HepG2 (cell line): Measurements from ENCODE around the gene ZBTB21. TPM values are rescaled to one million over a fixed set of nuclear protein-coding genes. Genes with fewer than 3 reads are reported as not detected.
A peak's percentile ranks its signal among the peaks of the same experiment; 100 is the strongest.

ENCODE experiments used
- ATAC-seq: fragments of 200-7000 bp; cut with Tn5 transposase; 3 replicates; pipeline ENCODE4 v1.9.1; 2020; ENCODE audit warnings: mild to moderate bottlenecking, moderate library complexity
- BruUV-seq: library from RNA; stranded (reverse); fragments of 400-500 nt; replicated peaks from 2 replicates; lab custom pipeline; 2021; lab: Mats Ljungman, UMichigan
- CTCF ChIA-PET: fragments of 300-600 bp; formaldehyde crosslinking; extraction: SDS; loops from one replicate; lab custom pipeline; 2021; ENCODE audit warnings: low total read pairs, inconsistent platforms, low intra/inter-chr PET ratio; lab: Yijun Ruan, JAX
- POLR2A ChIA-PET: fragments of 350-600 bp; sonication (Branson Sonifier 250); formaldehyde crosslinking; loops from one replicate; lab custom pipeline; 2020; ENCODE audit warnings: antibody characterized with exemption, inconsistent platforms; lab: Yijun Ruan, JAX
- DNase-seq: peaks from one replicate; pipeline ENCODE4 v3.0.0-alpha.2; 2015; ENCODE audit warnings: low spot score
- FAIRE-seq: peaks from 3 replicates; lab custom pipeline; 2011; peaks lifted over from hg19 to GRCh38; lab: Jason Lieb, UNC
- H2AFZ ChIP-seq: one replicate; pipeline ENCODE4 v1.6.1; 2011; ENCODE audit warnings: low read length, inconsistent platforms
- H3K27ac ChIP-seq: fragments of 300-600 bp; 3 replicates; pipeline ENCODE4 v1.8.0; 2011; ENCODE audit warnings: mixed run types, mild to moderate bottlenecking, mixed read lengths, low read length, inconsistent platforms; ENCODE audit not compliant: insufficient read depth; ENCODE audit errors: extremely low read length
- H3K27me3 ChIP-seq, 2 experiments: fragments of 200-600 bp in 1 of 2; 2 replicates in 1 of 2; 3 replicates in 1 of 2; pipeline versions ENCODE4 v1.6.0 to v1.8.0; 2011; ENCODE audit warnings: low read length in 2 of 2, mild to moderate bottlenecking in 2 of 2, moderate library complexity in 2 of 2, inconsistent platforms in 1 of 2; ENCODE audit not compliant: insufficient read depth in 2 of 2, control insufficient read depth in 1 of 2
- H3K36me3 ChIP-seq, 2 experiments: fragments of 200-600 bp in 1 of 2; replicated peaks in 1 of 2; 2 replicates in 1 of 2; 3 replicates in 1 of 2; pipeline versions ENCODE4 v1.5.1 to v1.8.0; 2011; ENCODE audit warnings: low read length in 2 of 2, inconsistent platforms in 1 of 2; ENCODE audit not compliant: insufficient read depth in 2 of 2, control insufficient read depth in 1 of 2
- H3K4me1 ChIP-seq: 2 replicates; pipeline ENCODE4 v1.5.1; 2012; ENCODE audit warnings: low read length, inconsistent platforms; ENCODE audit not compliant: insufficient read depth
- H3K4me2 ChIP-seq: 2 replicates; pipeline ENCODE4 v1.6.0; 2011; ENCODE audit warnings: low read depth, low read length, inconsistent platforms
- H3K4me3 ChIP-seq, 3 experiments: fragments of 200-600 bp in 1 of 3; sonication (generic), shearing (Covaris generic) in 1 of 3; replicated peaks in 1 of 3; 2 replicates each; pipeline ENCODE4 v1.5.1; 2011 to 2016; ENCODE audit warnings: low read length in 3 of 3, inconsistent platforms in 2 of 3, low read depth in 2 of 3, mild to moderate bottlenecking in 2 of 3, control low read depth in 1 of 3, mixed read lengths in 1 of 3; ENCODE audit not compliant: insufficient read depth in 1 of 3
- H3K79me2 ChIP-seq: one replicate; pipeline ENCODE4 v1.6.1; 2011; ENCODE audit warnings: low read length, inconsistent platforms; ENCODE audit not compliant: insufficient read depth
- H3K9ac ChIP-seq: 2 replicates; pipeline ENCODE4 v1.6.0; 2011; ENCODE audit warnings: mild to moderate bottlenecking, low read depth, low read length, inconsistent platforms; ENCODE audit not compliant: insufficient read depth
- H3K9me3 ChIP-seq: 2 replicates; pipeline ENCODE4 v1.5.1; 2012; ENCODE audit warnings: mild to moderate bottlenecking, low read length
- H4K20me1 ChIP-seq: 2 replicates; pipeline ENCODE4 v1.6.0; 2011; ENCODE audit warnings: inconsistent platforms, mild to moderate bottlenecking, low read length, moderate library complexity; ENCODE audit not compliant: insufficient read depth
- BATF2 ChIP-seq: sonication (generic); formaldehyde crosslinking; IDR thresholded peaks from 2 replicates; pipeline ENCODE4 v1.8.0; 2022; ENCODE audit warnings: mild to moderate bottlenecking, missing genetic modification reagents, moderate library complexity
- MXD3 ChIP-seq: IDR thresholded peaks from 2 replicates; pipeline ENCODE4 v1.6.1; 2016; ENCODE audit warnings: mild to moderate bottlenecking, missing biosample characterization, missing genetic modification reagents
- SNAPC5 ChIP-seq: sonication (generic); formaldehyde crosslinking; IDR thresholded peaks from 2 replicates; pipeline ENCODE4 v1.8.1; 2023; ENCODE audit warnings: mild to moderate bottlenecking, missing genetic modification reagents, borderline replicate concordance
- ZHX2 ChIP-seq, 2 experiments: sonication (generic) in 1 of 2; formaldehyde crosslinking in 1 of 2; IDR thresholded peaks; 2 replicates each; pipeline versions ENCODE4 v1.6.1 to v1.9.0; 2014 to 2022; ENCODE audit warnings: antibody characterized with exemption in 1 of 2, borderline replicate concordance in 1 of 2, inconsistent platforms in 1 of 2, low read depth in 1 of 2, missing genetic modification reagents in 1 of 2
- ZNF10 ChIP-seq: sonication (generic); formaldehyde crosslinking; IDR thresholded peaks from 2 replicates; pipeline ENCODE4 v1.4.0; 2020; ENCODE audit warnings: mild to moderate bottlenecking, low read depth, missing genetic modification reagents, borderline replicate concordance
- ZNF644 ChIP-seq: IDR thresholded peaks from 2 replicates; pipeline ENCODE4 v1.6.1; 2016; ENCODE audit warnings: low read depth
- WGBS: methylation state at CpG from one replicate; pipeline ENCODE4 v1.1.6; 2017; ENCODE audit warnings: low lambda C conversion rate; 5-methylcytosine and 5-hydroxymethylcytosine counted together
- in situ Hi-C: cut with HindIII; loops from 2 replicates; pipeline ENCODE4 v1.10.0; 2017; ENCODE audit warnings: low pct_unique_long_range_greater_than_20kb; ENCODE audit not compliant: extremely low pct_ligation_motif_present
- intact Hi-C: fragments of 100-400 bp; cut with micrococcal nuclease; formaldehyde crosslinking; loops from one replicate; pipeline ENCODE4 v1.10.0; 2022; ENCODE audit not compliant: unreplicated experiment
- polyA plus RNA-seq, 8 experiments: library from polyadenylated mRNA; depleted of rRNA in 3 of 8; stranded (reverse) in 7 of 8; unstranded in 1 of 8; fragments of >200 nt; fragmentation: Illumina TruSeq in 4 of 8; extraction: Trizol in 4 of 8; gene quantifications; 2 replicates each; pipeline versions ENCODE4 v1.2.1 to v1.2.3, GENCODE V29; 2011 to 2016; ENCODE audit warnings: low read depth in 4 of 8, missing spikeins in 1 of 8, mixed read lengths in 1 of 8; ENCODE audit not compliant: insufficient read depth in 1 of 8
- total RNA-seq, 5 experiments: library from RNA; depleted of rRNA; stranded (reverse); fragments of >200 nt; fragmentation: Illumina TruSeq; extraction: Trizol; gene quantifications; 2 replicates each; pipeline ENCODE4 v1.2.3, GENCODE V29; 2016; ENCODE audit warnings: low read depth in 1 of 5
- TF ChIP-seq, protein P1 (sequence below): sonication (generic); formaldehyde crosslinking; IDR thresholded peaks from 2 replicates; pipeline ENCODE4 v1.8.1; 2023; ENCODE audit warnings: missing genetic modification reagents, inconsistent platforms, borderline replicate concordance

ZBTB21 gene
- total and polyA plus RNA-seq, 2 of the 13 experiments (the other 11 are each of a cell fraction or from before 2014, with no cell fraction given), result 4.5 to 6.1 TPM

DNA sequence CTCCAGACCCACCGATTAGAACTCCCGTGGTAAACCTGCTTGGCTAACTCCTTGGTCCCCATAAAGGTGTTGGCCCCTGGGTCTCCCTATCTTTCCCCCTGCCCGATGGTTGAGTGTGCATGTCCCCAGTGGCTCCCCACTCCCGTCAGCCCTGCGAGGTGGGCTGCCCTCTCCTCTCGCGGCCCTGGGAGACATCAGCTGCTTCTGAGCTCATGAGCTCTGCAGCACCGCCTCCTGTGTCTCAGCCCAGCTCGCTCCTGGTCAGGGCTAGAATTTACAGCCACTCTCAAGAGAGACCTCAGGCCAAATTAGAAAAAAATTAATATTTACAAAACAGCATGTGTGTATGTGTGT is 15.9 kb upstream of the ZBTB21 start:
- BruUV-seq, result no TSS peak
- DNase-seq (no peak), ATAC-seq (peak; percentile 30; the same call in 1 of the 3 replicates), FAIRE-seq (no peak)
- peaks cover 6 to 55% of the 10 kb centered on the region in 2 experiments for H3K27me3 ChIP-seq
- TF ChIP-seq MXD3, result no peak
- WGBS, result 53% methylated on average over 5 of the region's 9 CpGs
- no peaks in the 10 kb centered on the region for H3K36me3 ChIP-seq
- H3K27ac ChIP-seq, result no peak overlapping the region
- no peaks in the 10 kb centered on the region for H3K79me2 ChIP-seq
- no peak overlapping the region for H2AFZ ChIP-seq
- no peak overlapping the region for H3K4me3 ChIP-seq
- no peak overlapping the region for H3K4me2 ChIP-seq
- in situ Hi-C loops, result no loop called here
- H4K20me1 ChIP-seq, result no peaks in the 10 kb centered on the region
- no peaks in the 10 kb centered on the region for H3K9me3 ChIP-seq
- H3K4me1 ChIP-seq, result no peaks in the 10 kb centered on the region
- no peak overlapping the region for H3K9ac ChIP-seq
- CTCF ChIA-PET, result no interaction called here
- POLR2A ChIA-PET, result no interaction called here
- intact Hi-C loops, result no loop called here

- ATAC-seq, result no peak
- in situ Hi-C loops, result no loop called here
- Histone ChIP-seq H3K4me1 (no peaks in the 10 kb centered on the region), H4K20me1 (no peaks in the 10 kb centered on the region), H3K27me3 (peaks cover 6 to 58% of the 10 kb centered on the region in 2 experiments), H3K79me2 (no peaks in the 10 kb centered on the region), H3K9me3 (no peaks in the 10 kb centered on the region), H3K36me3 (no peaks in the 10 kb centered on the region), H3K9ac (no peak overlapping the region), H3K4me2 (no peak overlapping the region), H2AFZ (no peak overlapping the region), H3K27ac (no peak overlapping the region), H3K4me3 (no peak overlapping the region)
- no peak for DNase-seq
- intact Hi-C loops, result no loop called here
- FAIRE-seq, result no peak
- 45% methylated on average over 11 of the region's 12 CpGs for WGBS
- no TSS peak for BruUV-seq
- POLR2A ChIA-PET, result no interaction called here
- CTCF ChIA-PET, result no interaction called here
- TF ChIP-seq, protein P1, sequence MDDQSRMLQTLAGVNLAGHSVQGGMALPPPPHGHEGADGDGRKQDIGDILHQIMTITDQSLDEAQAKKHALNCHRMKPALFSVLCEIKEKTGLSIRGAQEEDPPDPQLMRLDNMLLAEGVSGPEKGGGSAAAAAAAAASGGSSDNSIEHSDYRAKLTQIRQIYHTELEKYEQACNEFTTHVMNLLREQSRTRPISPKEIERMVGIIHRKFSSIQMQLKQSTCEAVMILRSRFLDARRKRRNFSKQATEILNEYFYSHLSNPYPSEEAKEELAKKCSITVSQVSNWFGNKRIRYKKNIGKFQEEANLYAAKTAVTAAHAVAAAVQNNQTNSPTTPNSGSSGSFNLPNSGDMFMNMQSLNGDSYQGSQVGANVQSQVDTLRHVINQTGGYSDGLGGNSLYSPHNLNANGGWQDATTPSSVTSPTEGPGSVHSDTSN (CRISPR knock-in tag), result no peak
- TF ChIP-seq SNAPC5 (CRISPR knock-in tag) (no peak), ZNF10 (CRISPR knock-in tag) (no peak), ZHX2 (IDR thresholded peaks at IDR 0.05; ENCODE audit: low read depth) (no peak), ZHX2 (CRISPR knock-in tag; IDR thresholded peaks at IDR 0.05; ENCODE audit: borderline replicate concordance) (no peak), ZNF644 (CRISPR knock-in tag) (no peak), BATF2 (CRISPR knock-in tag) (no peak)
Measured at GRCh38 chr21:42025376-42026081, 15.4 kb upstream of the ZBTB21 start.
